Upper lobe of left lung (tissue), 4 donors: ENCODE data around the gene CYBA.

ENCODE experiments used
- CTCF ChIP-seq, 6 experiments: fragments of 450-650 bp in 4 of 6; fragments of 200-600 bp in 2 of 6; sonication (generic) in 2 of 6; IDR thresholded peaks; one replicate each; pipeline ENCODE4 v1.5.1; 2016 to 2019; ENCODE audit warnings: antibody characterized with exemption in 6 of 6
- EP300 ChIP-seq, 4 donors: sonication (generic); formaldehyde crosslinking; IDR thresholded peaks; one replicate each; pipeline ENCODE4 v1.5.1; 2017; ENCODE audit warnings: antibody characterized with exemption in 4 of 4, control low read depth in 2 of 4
- POLR2A ChIP-seq, 4 donors: fragments of 450-650 bp; IDR thresholded peaks; one replicate each; pipeline ENCODE4 v1.5.1; 2016 to 2017; ENCODE audit warnings: antibody characterized with exemption in 4 of 4, mild to moderate bottlenecking in 2 of 4
- POLR2AphosphoS5 ChIP-seq, 2 donors: sonication (generic); formaldehyde crosslinking; IDR thresholded peaks; one replicate each; pipeline ENCODE4 v1.5.1; 2017; ENCODE audit warnings: antibody characterized with exemption in 2 of 2

DNA sequence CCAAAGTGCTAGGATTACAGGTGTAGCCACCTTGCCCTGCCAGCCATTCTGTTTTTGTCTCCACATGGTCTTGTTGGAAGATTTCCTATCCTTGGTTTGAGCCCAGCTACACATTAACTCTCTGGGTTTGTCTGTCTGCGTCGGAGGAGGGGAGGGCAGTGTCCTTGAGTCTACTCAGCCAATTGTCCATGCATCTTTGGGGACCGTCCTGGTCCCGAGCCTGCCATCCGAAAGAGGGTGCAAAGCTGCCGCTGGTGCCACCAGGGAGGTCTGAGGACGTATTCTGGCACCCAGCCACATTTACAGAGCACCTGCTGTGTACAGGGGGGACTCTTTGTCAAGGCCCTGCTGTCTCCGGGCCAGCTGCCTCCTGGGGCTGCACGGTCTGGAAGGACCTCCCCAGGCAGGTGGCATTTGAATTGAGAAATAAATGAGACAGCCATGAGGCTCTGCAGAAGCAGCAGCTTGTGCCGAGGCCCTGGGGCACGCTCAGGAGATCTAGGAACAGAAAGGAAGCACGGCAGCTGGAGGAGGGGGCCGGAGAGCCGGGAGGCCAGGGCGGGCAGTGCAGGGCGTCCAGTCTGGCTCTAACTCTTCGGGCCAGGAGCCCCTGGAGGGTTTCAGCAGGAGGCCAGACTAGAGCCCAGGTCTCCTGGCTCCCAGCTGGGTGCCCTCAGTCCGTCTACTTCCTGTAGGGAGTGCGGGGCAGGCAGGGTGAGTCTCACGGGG lies 1.5 kb downstream of the CYBA start:
- TF ChIP-seq POLR2AphosphoS5 (IDR thresholded peaks at IDR 0.05) (no peak), POLR2A (IDR thresholded peaks at IDR 0.05) (no peak), EP300 (IDR thresholded peaks at IDR 0.05) (no peak), CTCF (IDR thresholded peaks at IDR 0.05) (no peak)
